ENCODE data around the gene MYH11.

MYH11 gene

DNA sequence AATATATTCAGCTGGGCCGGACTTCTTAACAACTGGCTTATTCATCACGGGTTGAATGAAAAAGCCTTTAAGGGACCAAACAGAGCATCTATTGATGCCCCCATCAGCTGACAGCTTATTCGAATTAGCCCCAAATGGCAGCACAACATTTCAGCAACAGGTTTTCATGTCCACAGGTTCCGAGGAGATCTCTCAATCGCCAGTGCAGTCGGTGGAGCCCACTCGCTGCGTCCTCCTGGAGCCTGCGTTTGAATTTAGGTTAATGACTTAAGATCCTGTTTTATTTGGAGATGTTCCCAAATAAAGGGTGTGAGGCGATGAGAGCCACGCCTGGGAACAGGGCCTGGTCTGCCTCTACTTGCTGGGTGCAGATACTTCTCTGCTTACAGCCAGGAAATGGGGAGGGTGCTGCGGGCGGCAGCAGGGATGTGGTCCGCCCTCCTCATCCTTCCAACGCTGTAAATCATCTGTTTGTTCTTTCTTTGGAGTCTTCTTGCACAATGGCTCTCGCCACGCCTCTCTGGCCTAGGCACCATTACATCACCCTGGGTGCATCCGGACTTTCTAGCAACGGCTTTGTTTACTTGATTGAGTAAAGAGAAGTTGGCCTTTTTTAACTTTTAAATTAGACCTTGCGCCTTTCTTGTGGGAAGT, 184.2 kb downstream of the MYH11 start:
- peak; percentile 99 for DNase-seq (ENCODE audit: low read depth)
- TF ChIP-seq CTCF (conservative IDR thresholded peaks at IDR 0.05; ENCODE audit: low read length), result no peak
- peak overlapping the region; percentile 24 for H3K4me3 ChIP-seq (ENCODE audit: low read length)

DNA sequence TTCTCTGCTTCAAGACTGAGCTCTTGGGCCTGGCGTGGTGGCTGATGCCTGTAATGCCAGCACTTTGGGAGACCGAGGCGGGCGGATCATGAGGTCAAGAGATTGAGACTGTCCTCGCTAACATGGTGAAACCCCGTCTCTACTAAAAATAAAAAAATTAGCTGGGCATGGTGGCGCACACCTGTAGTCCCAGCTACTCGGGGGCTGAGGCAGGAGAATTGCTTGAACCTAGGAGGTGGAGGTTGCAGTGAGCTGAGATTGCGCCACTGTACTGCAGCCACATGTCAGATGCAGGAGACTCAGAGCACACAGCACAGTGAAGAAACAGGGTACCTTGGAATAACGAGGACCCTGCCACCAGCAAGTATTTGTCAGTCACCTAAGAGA, 184.7 kb downstream of the MYH11 start:
- DNase-seq (ENCODE audit: low read depth), result peak; percentile 11
- peak overlapping the region; percentile 24; the same call in 1 of the 2 replicates for H3K4me3 ChIP-seq (ENCODE audit: low read length)

GRCh38 chr16:15671530-15672117, 185.2 kb downstream of the MYH11 start:
- no peak overlapping the region for H3K4me3 ChIP-seq (ENCODE audit: low read length)
- TF ChIP-seq CTCF (conservative IDR thresholded peaks at IDR 0.05; ENCODE audit: low read length), result no peak
- DNase-seq (ENCODE audit: low read depth), result no peak

DNA sequence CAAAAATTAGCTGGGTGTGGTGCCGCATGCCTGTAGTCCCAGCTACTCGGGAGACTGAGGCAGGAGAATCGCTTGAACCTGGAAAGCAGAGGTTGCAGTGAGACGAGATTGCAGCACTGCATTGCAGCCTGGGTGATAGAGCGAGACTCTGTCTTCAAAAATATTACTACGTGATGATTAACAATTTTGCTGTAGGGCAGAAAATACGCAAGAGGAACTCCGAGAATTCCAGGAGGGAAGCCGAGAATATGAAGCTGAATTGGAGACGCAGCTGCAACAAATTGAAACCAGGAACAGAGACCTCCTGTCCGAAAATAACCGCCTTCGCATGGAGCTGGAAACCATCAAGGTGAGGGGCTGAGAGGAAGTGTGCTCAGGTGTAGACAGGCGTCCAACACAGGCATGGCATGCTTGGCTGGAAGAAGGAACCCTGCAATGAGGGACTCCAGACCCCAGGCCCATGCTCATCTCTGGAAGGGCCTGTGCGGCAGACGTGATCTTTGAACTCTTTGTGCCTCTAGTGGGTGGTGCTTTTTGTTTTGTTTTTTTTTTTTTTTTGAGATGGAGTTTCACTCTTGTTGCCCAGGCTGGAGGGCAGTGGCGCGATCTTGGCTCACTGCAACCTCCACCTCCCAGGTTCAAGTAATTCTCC, 189.6 kb downstream of the MYH11 start:
- no peak for DNase-seq (ENCODE audit: low read depth)
- no peak for TF ChIP-seq CTCF (conservative IDR thresholded peaks at IDR 0.05; ENCODE audit: low read length)
- H3K4me3 ChIP-seq (ENCODE audit: low read length), result no peak overlapping the region

GRCh38 chr16:15665107-15665506, 191.7 kb downstream of the MYH11 start:
- DNase-seq (ENCODE audit: low read depth), result no peak
- TF ChIP-seq CTCF (conservative IDR thresholded peaks at IDR 0.05; ENCODE audit: low read length), result no peak

GRCh38 chr16:15660203-15660601, 196.6 kb downstream of the MYH11 start:
- TF ChIP-seq CTCF (conservative IDR thresholded peaks at IDR 0.05; ENCODE audit: low read length), result no peak
- no peak for DNase-seq (ENCODE audit: low read depth)

More at GRCh38 chr16:15665107-15665506, 191.7 kb downstream of the MYH11 start:
- no peak overlapping the region for H3K4me3 ChIP-seq (ENCODE audit: low read length)

DNA sequence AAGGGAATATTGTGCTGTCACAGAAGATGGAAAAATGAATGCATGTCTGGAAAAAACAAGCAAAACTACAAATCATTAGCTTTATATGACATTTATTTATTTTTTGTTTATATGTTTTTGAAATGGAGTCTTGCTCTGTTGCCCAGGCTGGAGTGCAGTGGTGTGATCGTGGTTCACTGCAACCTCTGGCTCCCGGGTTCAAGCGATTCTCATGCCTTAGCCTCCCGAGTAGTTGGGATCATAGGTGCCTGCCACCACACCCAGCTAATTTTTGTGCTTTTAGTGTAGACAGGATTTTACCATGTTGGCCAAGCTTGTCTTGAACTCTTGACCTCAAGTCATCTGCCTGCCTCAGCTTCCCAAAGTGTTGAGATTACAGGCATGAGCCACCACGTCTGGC, 198.3 kb downstream of the MYH11 start:
- TF ChIP-seq CTCF (conservative IDR thresholded peaks at IDR 0.05; ENCODE audit: low read length), result no peak
- DNase-seq (ENCODE audit: low read depth), result no peak
- H3K4me3 ChIP-seq (ENCODE audit: low read length), result no peak overlapping the region

More at GRCh38 chr16:15660203-15660601, 196.6 kb downstream of the MYH11 start:
- no peak overlapping the region for H3K4me3 ChIP-seq (ENCODE audit: low read length)

Data from AG10803 (cell line).